Caco-2 (cell line): Measurements from ENCODE around the gene ABRACL. TPM values are rescaled to one million over a fixed set of nuclear protein-coding genes. Genes with fewer than 3 reads are reported as not detected.

ENCODE experiments used
- BruUV-seq: library from RNA; stranded (reverse); fragments of 400-500 nt; replicated peaks from 2 replicates; lab custom pipeline; 2021; lab: Mats Ljungman, UMichigan
- CTCF ChIA-PET: fragments of 300-600 bp; sonication (Branson Sonifier 250); formaldehyde crosslinking; loops from one replicate; lab custom pipeline; 2022; ENCODE audit warnings: antibody characterized with exemption; lab: Charles Lee
- POLR2A ChIA-PET: fragments of 300-600 bp; sonication (Branson Sonifier 250); formaldehyde crosslinking; loops from one replicate; lab custom pipeline; 2022; ENCODE audit warnings: antibody characterized with exemption; lab: Charles Lee
- DNase-seq, 2 experiments: peaks; one replicate each; pipeline versions ENCODE4 v3.0.0 to v3.0.0-alpha.2; 2020 to 2022
- H3K27me3 ChIP-seq: replicated peaks from 2 replicates; pipeline ENCODE4 v1.6.0; 2011; ENCODE audit warnings: low read length; ENCODE audit not compliant: control insufficient read depth, insufficient read depth
- H3K36me3 ChIP-seq: 2 replicates; pipeline ENCODE4 v1.5.1; 2011; ENCODE audit warnings: low read length; ENCODE audit not compliant: control insufficient read depth, insufficient read depth
- H3K4me1 ChIP-seq: fragments of 250-450 bp; sonication (Bioruptor Pico); 2 replicates; pipeline ENCODE4 v1.5.1; 2020; ENCODE audit warnings: mild to moderate bottlenecking
- H3K4me3 ChIP-seq: 2 replicates; pipeline ENCODE4 v1.5.1; 2011; ENCODE audit warnings: low read depth, mild to moderate bottlenecking, control low read depth, low read length
- H3K9me3 ChIP-seq: fragments of 250-450 bp; sonication (Bioruptor Pico); 2 replicates; pipeline ENCODE4 v1.5.1; 2020; ENCODE audit warnings: mild to moderate bottlenecking, moderate library complexity
- H3K27ac Mint-ChIP-seq: one replicate; pipeline ENCODE4 v1.8.0; 2022; ENCODE audit warnings: mixed read lengths; ENCODE audit not compliant: unreplicated experiment
- H3K27me3 Mint-ChIP-seq: one replicate; pipeline ENCODE4 v1.8.0; 2022; ENCODE audit warnings: mixed read lengths; ENCODE audit not compliant: insufficient read depth, unreplicated experiment
- H3K36me3 Mint-ChIP-seq: one replicate; pipeline ENCODE4 v1.8.0; 2022; ENCODE audit warnings: mild to moderate bottlenecking, mixed read lengths; ENCODE audit not compliant: insufficient read depth, unreplicated experiment
- H3K4me1 Mint-ChIP-seq: one replicate; pipeline ENCODE4 v1.8.0; 2022; ENCODE audit warnings: low read depth, mixed read lengths; ENCODE audit not compliant: unreplicated experiment
- H3K4me3 Mint-ChIP-seq: one replicate; pipeline ENCODE4 v1.8.0; 2022; ENCODE audit warnings: mild to moderate bottlenecking, moderate library complexity, mixed read lengths; ENCODE audit not compliant: unreplicated experiment
- H3K9me3 Mint-ChIP-seq: one replicate; pipeline ENCODE4 v1.8.0; 2022; ENCODE audit warnings: mixed read lengths; ENCODE audit not compliant: unreplicated experiment
- intact Hi-C: fragments of 100-400 bp; cut with micrococcal nuclease; formaldehyde crosslinking; loops from one replicate; pipeline ENCODE4 v1.10.0; 2022; ENCODE audit not compliant: unreplicated experiment
- total RNA-seq: library from RNA; stranded (reverse); gene quantifications from 2 replicates; pipeline ENCODE4 v1.2.3, GENCODE V29; 2022
- TF ChIP-seq, protein P1 (sequence below), 2 experiments: fragments of 200-600 bp in 1 of 2; IDR thresholded peaks; 1 replicate in 1 of 2; 2 replicates in 1 of 2; pipeline versions ENCODE4 v1.5.1 to v1.8.0; 2011 to 2022; ENCODE audit warnings: antibody characterized with exemption in 1 of 2, control low read depth in 1 of 2, inconsistent platforms in 1 of 2, low read depth in 1 of 2, low read length in 1 of 2, mild to moderate bottlenecking in 1 of 2, moderate library complexity in 1 of 2; ENCODE audit not compliant: insufficient read depth in 1 of 2, severe bottlenecking in 1 of 2, unreplicated experiment in 1 of 2

The ABRACL gene
- total RNA-seq, 1 experiment from 2014 or later, result 90.3 TPM

DNA sequence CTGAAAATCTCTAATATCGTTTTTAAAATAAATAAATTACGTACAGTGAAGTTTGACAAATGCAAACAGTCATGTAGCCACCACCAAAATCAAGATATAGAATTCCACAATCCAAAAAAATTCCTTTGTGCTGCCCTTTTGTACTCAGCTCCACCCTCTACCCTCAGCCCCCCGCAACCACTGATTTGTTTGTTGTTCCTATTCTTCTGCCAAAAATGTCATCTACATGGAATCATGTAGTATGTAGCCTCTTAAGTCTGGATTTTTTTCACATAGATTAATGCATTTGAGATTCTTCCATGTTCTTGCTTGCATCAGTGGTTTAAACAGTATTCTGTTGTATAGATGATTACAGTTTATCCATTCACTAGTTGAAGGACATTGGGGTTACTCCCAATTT lies 32.0 kb upstream of the ABRACL start:
- H3K9me3 ChIP-seq, result no peaks in the 10 kb centered on the region
- Mint-ChIP-seq H3K36me3 (peaks cover 5% of the 10 kb centered on the region), H3K9me3 (no peaks in the 10 kb centered on the region), H3K4me3 (no peak overlapping the region), H3K4me1 (peaks cover 21% of the 10 kb centered on the region), H3K27ac (no peak overlapping the region), H3K27me3 (no peaks in the 10 kb centered on the region)
- TF ChIP-seq, protein P1, sequence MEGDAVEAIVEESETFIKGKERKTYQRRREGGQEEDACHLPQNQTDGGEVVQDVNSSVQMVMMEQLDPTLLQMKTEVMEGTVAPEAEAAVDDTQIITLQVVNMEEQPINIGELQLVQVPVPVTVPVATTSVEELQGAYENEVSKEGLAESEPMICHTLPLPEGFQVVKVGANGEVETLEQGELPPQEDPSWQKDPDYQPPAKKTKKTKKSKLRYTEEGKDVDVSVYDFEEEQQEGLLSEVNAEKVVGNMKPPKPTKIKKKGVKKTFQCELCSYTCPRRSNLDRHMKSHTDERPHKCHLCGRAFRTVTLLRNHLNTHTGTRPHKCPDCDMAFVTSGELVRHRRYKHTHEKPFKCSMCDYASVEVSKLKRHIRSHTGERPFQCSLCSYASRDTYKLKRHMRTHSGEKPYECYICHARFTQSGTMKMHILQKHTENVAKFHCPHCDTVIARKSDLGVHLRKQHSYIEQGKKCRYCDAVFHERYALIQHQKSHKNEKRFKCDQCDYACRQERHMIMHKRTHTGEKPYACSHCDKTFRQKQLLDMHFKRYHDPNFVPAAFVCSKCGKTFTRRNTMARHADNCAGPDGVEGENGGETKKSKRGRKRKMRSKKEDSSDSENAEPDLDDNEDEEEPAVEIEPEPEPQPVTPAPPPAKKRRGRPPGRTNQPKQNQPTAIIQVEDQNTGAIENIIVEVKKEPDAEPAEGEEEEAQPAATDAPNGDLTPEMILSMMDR (IDR thresholded peaks at IDR 0.05; ENCODE audit: insufficient read depth in 1 of 2, low read depth in 1 of 2, low read length in 1 of 2, severe bottlenecking in 1 of 2, unreplicated experiment in 1 of 2), result no peak
- H3K4me3 ChIP-seq, result no peak overlapping the region
- BruUV-seq, result no TSS peak
- CTCF ChIA-PET, result no interaction called here
- POLR2A ChIA-PET, result no interaction called here
- no peaks in the 10 kb centered on the region for H3K27me3 ChIP-seq
- intact Hi-C loops, result no loop called here
- DNase-seq, result no peak
- no peaks in the 10 kb centered on the region for H3K36me3 ChIP-seq
- peaks cover 32% of the 10 kb centered on the region for H3K4me1 ChIP-seq

- Histone ChIP-seq H3K4me3 (no peak overlapping the region), H3K4me1 (peaks cover 32% of the 10 kb centered on the region), H3K27me3 (no peaks in the 10 kb centered on the region), H3K36me3 (no peaks in the 10 kb centered on the region), H3K9me3 (no peaks in the 10 kb centered on the region)
- Mint-ChIP-seq H3K27ac (no peak overlapping the region), H3K36me3 (peaks cover 5% of the 10 kb centered on the region), H3K4me3 (no peak overlapping the region), H3K4me1 (peaks cover 18% of the 10 kb centered on the region), H3K9me3 (no peaks in the 10 kb centered on the region), H3K27me3 (no peaks in the 10 kb centered on the region)
- POLR2A ChIA-PET, result no interaction called here
- TF ChIP-seq, protein P1 (IDR thresholded peaks at IDR 0.05; ENCODE audit: insufficient read depth in 1 of 2, low read depth in 1 of 2, low read length in 1 of 2, severe bottlenecking in 1 of 2, unreplicated experiment in 1 of 2), result no peak
- DNase-seq, result no peak
- no TSS peak for BruUV-seq
- CTCF ChIA-PET, result no interaction called here
- intact Hi-C loops, result no loop called here
These were observed 31.4 kb upstream of the ABRACL start for GRCh38 chr6:138997136-138997535.

DNA sequence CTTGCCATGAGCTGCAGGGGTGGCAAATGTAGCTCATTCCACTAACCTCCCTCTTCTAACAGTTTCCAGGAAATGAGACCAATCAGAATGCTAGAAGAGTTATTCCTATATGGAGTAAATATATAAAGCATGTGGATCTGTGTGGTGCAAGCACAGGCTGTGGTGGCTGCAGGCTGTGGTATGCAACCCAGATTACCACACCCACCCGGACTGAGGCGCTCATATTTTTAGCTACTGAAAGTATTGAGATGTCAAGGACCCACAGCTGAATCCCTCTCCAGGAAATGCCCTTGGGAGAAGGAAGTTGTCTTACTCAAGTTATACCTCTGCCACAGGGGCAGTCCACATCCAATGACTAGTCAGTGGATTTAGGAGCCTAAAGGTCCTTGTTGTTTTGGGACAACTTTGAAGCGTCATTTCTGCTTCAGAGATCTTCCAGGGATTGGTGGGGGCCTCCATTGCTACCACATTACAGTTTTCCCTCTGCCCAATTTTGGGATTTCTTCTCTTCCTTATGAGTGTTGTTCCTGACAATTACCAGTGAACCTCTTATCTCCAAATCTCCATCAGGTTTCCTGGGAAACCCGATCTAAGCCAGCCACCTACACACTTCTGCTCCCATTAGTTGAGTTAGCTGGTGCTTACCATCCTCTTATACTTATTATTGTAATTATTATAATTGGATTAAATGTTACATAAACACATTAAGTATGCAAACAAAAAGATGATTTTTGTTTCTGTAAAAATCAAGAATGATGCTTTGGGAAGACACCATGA lies 28.4 kb upstream of the ABRACL start:
- ChIA-PET POLR2A (no interaction called here), CTCF (no interaction called here)
- BruUV-seq, result no TSS peak
- TF ChIP-seq, protein P1 (IDR thresholded peaks at IDR 0.05; ENCODE audit: insufficient read depth in 1 of 2, low read depth in 1 of 2, low read length in 1 of 2, severe bottlenecking in 1 of 2, unreplicated experiment in 1 of 2), result no peak
- Histone ChIP-seq H3K4me1 (peaks cover 8% of the 10 kb centered on the region), H3K36me3 (no peaks in the 10 kb centered on the region), H3K4me3 (no peak overlapping the region), H3K9me3 (no peaks in the 10 kb centered on the region), H3K27me3 (no peaks in the 10 kb centered on the region)
- DNase-seq, result no peak
- Mint-ChIP-seq H3K27me3 (no peaks in the 10 kb centered on the region), H3K27ac (no peak overlapping the region), H3K4me3 (no peak overlapping the region), H3K9me3 (no peaks in the 10 kb centered on the region), H3K36me3 (no peaks in the 10 kb centered on the region), H3K4me1 (peaks cover 7% of the 10 kb centered on the region)
- intact Hi-C loops, result no loop called here
